Measurements from ENCODE around the gene FAM240B. TPM values are rescaled to one million over a fixed set of nuclear protein-coding genes. Genes with fewer than 3 reads are reported as not detected.
A peak's percentile ranks its signal among the peaks of the same experiment; 100 is the strongest.

The FAM240B gene
- total RNA-seq, 3 donors from 2014 or later: not detected

- Histone ChIP-seq H3K4me3 (no peak overlapping the region), H3K27ac (no peak overlapping the region), H3K4me1 (no peaks in the 10 kb centered on the region), H3K36me3 (no peaks in the 10 kb centered on the region), H3K9me3 (no peaks in the 10 kb centered on the region), H3K27me3 (no peaks in the 10 kb centered on the region)
- TF ChIP-seq POLR2AphosphoS5 (IDR thresholded peaks at IDR 0.05): no peak
- TF ChIP-seq POLR2A (IDR thresholded peaks at IDR 0.05): no peak
- TF ChIP-seq, protein P1, sequence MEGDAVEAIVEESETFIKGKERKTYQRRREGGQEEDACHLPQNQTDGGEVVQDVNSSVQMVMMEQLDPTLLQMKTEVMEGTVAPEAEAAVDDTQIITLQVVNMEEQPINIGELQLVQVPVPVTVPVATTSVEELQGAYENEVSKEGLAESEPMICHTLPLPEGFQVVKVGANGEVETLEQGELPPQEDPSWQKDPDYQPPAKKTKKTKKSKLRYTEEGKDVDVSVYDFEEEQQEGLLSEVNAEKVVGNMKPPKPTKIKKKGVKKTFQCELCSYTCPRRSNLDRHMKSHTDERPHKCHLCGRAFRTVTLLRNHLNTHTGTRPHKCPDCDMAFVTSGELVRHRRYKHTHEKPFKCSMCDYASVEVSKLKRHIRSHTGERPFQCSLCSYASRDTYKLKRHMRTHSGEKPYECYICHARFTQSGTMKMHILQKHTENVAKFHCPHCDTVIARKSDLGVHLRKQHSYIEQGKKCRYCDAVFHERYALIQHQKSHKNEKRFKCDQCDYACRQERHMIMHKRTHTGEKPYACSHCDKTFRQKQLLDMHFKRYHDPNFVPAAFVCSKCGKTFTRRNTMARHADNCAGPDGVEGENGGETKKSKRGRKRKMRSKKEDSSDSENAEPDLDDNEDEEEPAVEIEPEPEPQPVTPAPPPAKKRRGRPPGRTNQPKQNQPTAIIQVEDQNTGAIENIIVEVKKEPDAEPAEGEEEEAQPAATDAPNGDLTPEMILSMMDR (IDR thresholded peaks at IDR 0.05): no peak
- DNase-seq (ENCODE audit: low spot score in 2 of 2): no peak
- intact Hi-C loops (cut with DNase I; ENCODE audit: low total_unique reads): no loop called here
Measured at GRCh38 chr9:38718148-38718547, 1.8 kb downstream of the FAM240B start.

DNA sequence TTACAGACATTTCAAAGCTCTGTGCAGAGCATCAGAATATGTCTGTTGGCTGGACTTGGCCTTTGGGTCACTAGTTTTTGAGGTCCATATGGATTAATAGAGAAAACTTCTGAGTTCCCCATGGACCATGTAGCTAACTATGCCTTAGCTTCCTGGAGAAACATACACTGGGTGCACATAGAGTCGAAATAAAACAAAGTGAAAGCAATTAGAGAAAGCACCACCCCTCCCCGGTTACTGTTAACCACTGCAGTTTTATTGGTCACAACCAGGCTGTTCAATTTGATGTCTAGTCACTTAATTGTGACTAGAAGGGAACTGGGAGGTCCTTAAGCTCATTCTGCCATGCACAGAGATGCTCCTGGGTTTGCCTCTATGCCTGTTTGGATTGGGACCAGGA, 4.2 kb downstream of the FAM240B start:
- H3K27ac ChIP-seq: no peak overlapping the region
- intact Hi-C loops (cut with DNase I; ENCODE audit: low total_unique reads): no loop called here
- H3K27me3 ChIP-seq: no peaks in the 10 kb centered on the region
- H3K36me3 ChIP-seq: no peaks in the 10 kb centered on the region
- H3K4me3 ChIP-seq: no peak overlapping the region
- DNase-seq (ENCODE audit: low spot score in 2 of 2): no peak
- H3K9me3 ChIP-seq: no peaks in the 10 kb centered on the region
- no peak for TF ChIP-seq POLR2AphosphoS5 (IDR thresholded peaks at IDR 0.05)
- no peak for TF ChIP-seq POLR2A (IDR thresholded peaks at IDR 0.05)
- TF ChIP-seq, protein P1 (IDR thresholded peaks at IDR 0.05): no peak
- no peaks in the 10 kb centered on the region for H3K4me1 ChIP-seq

DNA sequence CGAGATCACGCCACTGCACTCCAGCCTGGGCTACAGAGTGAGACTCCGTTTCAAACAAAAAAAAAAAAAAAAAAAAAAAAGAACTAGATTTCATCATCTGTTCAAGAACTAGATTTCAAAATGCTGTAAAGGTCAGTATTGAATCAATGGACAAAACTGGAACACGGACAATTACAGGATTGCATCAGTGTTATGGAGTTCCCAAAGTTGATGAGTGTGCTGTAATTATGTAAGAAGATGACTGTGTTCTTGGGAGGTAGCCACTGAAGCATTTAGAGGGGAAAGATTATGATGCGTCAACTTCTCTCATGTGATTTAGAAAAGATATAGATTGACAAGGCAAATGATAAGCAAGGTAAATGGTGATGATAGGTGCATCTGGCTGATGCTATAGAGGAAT, 6.5 kb downstream of the FAM240B start:
- intact Hi-C loops (cut with DNase I; ENCODE audit: low total_unique reads): no loop called here
- DNase-seq (ENCODE audit: low spot score in 2 of 2): no peak

DNA sequence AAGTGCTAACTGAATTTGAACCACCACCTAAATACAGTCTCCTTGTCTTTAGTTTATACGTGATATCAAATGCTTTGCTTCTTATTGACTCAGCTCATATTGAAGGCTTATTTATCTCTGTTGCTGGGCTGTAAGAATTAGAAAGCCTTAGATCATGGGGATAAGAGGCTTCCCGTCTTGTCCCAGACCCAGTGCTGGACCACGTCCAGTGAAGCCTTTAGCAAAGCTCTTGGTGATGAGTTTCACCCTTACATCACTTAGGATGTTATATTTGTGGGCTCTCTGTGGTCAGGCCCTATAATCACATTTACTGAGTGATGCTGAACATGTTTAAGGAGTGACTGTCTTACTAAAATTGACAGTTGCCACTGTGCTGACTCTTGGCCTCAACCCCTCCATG, 11.2 kb downstream of the FAM240B start:
- Histone ChIP-seq H3K4me1 (no peaks in the 10 kb centered on the region), H3K27me3 (no peaks in the 10 kb centered on the region), H3K36me3 (no peaks in the 10 kb centered on the region), H3K27ac (no peak overlapping the region), H3K9me3 (no peaks in the 10 kb centered on the region), H3K4me3 (no peak overlapping the region)
- intact Hi-C loops (cut with DNase I; ENCODE audit: low total_unique reads): loop anchor here (10.0 kb wide), 1 partner anchor 1794 kb away; no protein-coding TSS in a partner anchor
- TF ChIP-seq, protein P1 (IDR thresholded peaks at IDR 0.05): no peak
- TF ChIP-seq POLR2A (IDR thresholded peaks at IDR 0.05) (no peak), POLR2AphosphoS5 (IDR thresholded peaks at IDR 0.05) (no peak)
- no peak for DNase-seq (ENCODE audit: low spot score in 2 of 2)

More for the DNA sequence above, 6.5 kb downstream of the FAM240B start:
- TF ChIP-seq POLR2A (IDR thresholded peaks at IDR 0.05) (no peak), POLR2AphosphoS5 (IDR thresholded peaks at IDR 0.05) (no peak)
- TF ChIP-seq, protein P1 (IDR thresholded peaks at IDR 0.05): no peak
- Histone ChIP-seq H3K27ac (peak overlapping the region in 1 of 2 donors; percentile 19), H3K4me1 (no peaks in the 10 kb centered on the region), H3K36me3 (no peaks in the 10 kb centered on the region), H3K9me3 (no peaks in the 10 kb centered on the region), H3K27me3 (no peaks in the 10 kb centered on the region), H3K4me3 (no peak overlapping the region)

GRCh38 chr9:38707885-38708637, 11.9 kb downstream of the FAM240B start:
- Histone ChIP-seq H3K36me3 (no peaks in the 10 kb centered on the region), H3K27me3 (no peaks in the 10 kb centered on the region), H3K4me3 (no peak overlapping the region), H3K27ac (no peak overlapping the region), H3K9me3 (no peaks in the 10 kb centered on the region), H3K4me1 (no peaks in the 10 kb centered on the region)
- intact Hi-C loops (cut with DNase I; ENCODE audit: low total_unique reads): loop anchor here (10.0 kb wide), 1 partner anchor 1793 kb away; no protein-coding TSS in a partner anchor
- TF ChIP-seq POLR2A (IDR thresholded peaks at IDR 0.05) (no peak), POLR2AphosphoS5 (IDR thresholded peaks at IDR 0.05) (no peak)
- TF ChIP-seq, protein P1 (IDR thresholded peaks at IDR 0.05): no peak
- no peak for DNase-seq (ENCODE audit: low spot score in 2 of 2)

Measured in breast epithelium (tissue), 4 donors.